Measurements from ENCODE around the gene C1QA.

GRCh38 chr1:22637907-22638445 is 1.5 kb downstream of the C1QA start:
- TF ChIP-seq YY1 (IDR thresholded peaks at IDR 0.05; ENCODE audit: insufficient read depth, insufficient read length) (no peak), ZNF274 (IDR thresholded peaks at IDR 0.05; ENCODE audit: low read depth, low read length) (no peak)

All from NT2/D1 (cell line).